Uterus (tissue), 4 donors: ENCODE data around the gene ACACB. TPM values are rescaled to one million over a fixed set of nuclear protein-coding genes. Genes with fewer than 3 reads are reported as not detected.

Experiments
- DNase-seq, 2 donors: peaks; one replicate each; pipeline ENCODE4 v3.0.0-alpha.2; 2019 to 2020
- H3K27ac ChIP-seq, 2 donors: fragments of 200-600 bp; sonication (generic); 1 replicate in 1 of 2; 2 replicates in 1 of 2; pipeline ENCODE4 v1.5.1; 2016 to 2018
- H3K27me3 ChIP-seq, 2 donors: fragments of 200-600 bp; sonication (generic); one replicate each; pipeline ENCODE4 v1.5.1; 2018 to 2019; ENCODE audit warnings: control low read depth in 1 of 2
- H3K36me3 ChIP-seq, 2 donors: fragments of 200-600 bp; sonication (generic); one replicate each; pipeline ENCODE4 v1.5.1; 2019; ENCODE audit warnings: control low read depth in 1 of 2
- H3K4me1 ChIP-seq, 2 donors: fragments of 200-600 bp; sonication (generic); one replicate each; pipeline ENCODE4 v1.5.1; 2018 to 2019; ENCODE audit warnings: control low read depth in 1 of 2
- H3K4me3 ChIP-seq, 2 donors: fragments of 200-600 bp; sonication (generic); 1 replicate in 1 of 2; 2 replicates in 1 of 2; pipeline ENCODE4 v1.5.1; 2018 to 2019; ENCODE audit warnings: mild to moderate bottlenecking in 1 of 2
- H3K9me3 ChIP-seq, 2 donors: fragments of 200-600 bp; sonication (generic); one replicate each; pipeline ENCODE4 v1.5.1; 2019; ENCODE audit warnings: control low read depth in 1 of 2
- POLR2A ChIP-seq, 2 donors: fragments of 450-650 bp; IDR thresholded peaks; one replicate each; pipeline ENCODE4 v1.6.1; 2016; ENCODE audit warnings: antibody characterized with exemption in 2 of 2, mild to moderate bottlenecking in 1 of 2, moderate library complexity in 1 of 2
- intact Hi-C: fragments of 100-400 bp; cut with DNase I; formaldehyde crosslinking; loops from one replicate; pipeline ENCODE4 v1.15.1; 2023; ENCODE audit warnings: low total_unique reads
- total RNA-seq, 4 donors: library from RNA; depleted of rRNA in 3 of 4; stranded (reverse); fragments of >200 nt in 3 of 4; gene quantifications; one replicate each; pipeline versions ENCODE4 v1.1.0 to v1.2.4, GENCODE V29; 2014 to 2023
- TF ChIP-seq, protein P1 (sequence below), 4 experiments: fragments of 200-600 bp in 2 of 4; fragments of 450-650 bp in 2 of 4; sonication (generic) in 2 of 4; IDR thresholded peaks; one replicate each; pipeline ENCODE4 v1.5.1; 2016 to 2019; ENCODE audit warnings: antibody characterized with exemption in 4 of 4, mild to moderate bottlenecking in 2 of 4, moderate library complexity in 1 of 4
- donor health status: DM: yes; HTN: yes; CAD: no.

ACACB gene
- total RNA-seq, 4 donors from 2014 or later: 22.0 to 137 (median 97.2) TPM

DNA sequence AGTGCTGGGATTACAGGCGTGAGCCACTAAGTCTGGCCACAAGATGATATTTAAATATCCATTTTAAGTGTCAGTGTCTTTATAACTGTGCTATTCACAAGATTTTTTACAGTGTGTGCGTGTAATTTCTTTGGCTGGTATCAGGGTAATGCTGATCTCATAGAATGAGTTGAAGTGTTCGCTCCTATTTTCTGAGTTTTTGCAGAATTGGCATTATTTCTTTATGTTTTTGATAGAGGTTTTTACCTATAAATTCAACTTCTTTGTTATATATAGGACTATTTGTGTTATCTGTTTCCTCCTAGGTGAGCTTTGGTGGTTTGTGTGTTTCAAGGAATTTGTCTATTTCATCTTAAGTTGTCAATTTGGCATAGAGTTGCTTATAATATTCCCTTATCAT lies 147.1 kb downstream of the ACACB start:
- peaks cover 0 to 10% of the 10 kb centered on the region in 2 donors for H3K4me1 ChIP-seq
- no peak overlapping the region for H3K27ac ChIP-seq
- no peaks in the 10 kb centered on the region for H3K36me3 ChIP-seq
- intact Hi-C loops: no loop called here
- H3K4me3 ChIP-seq: no peak overlapping the region
- peaks cover 0 to 6% of the 10 kb centered on the region in 2 donors for H3K9me3 ChIP-seq
- TF ChIP-seq POLR2A (IDR thresholded peaks at IDR 0.05): no peak
- TF ChIP-seq, protein P1, sequence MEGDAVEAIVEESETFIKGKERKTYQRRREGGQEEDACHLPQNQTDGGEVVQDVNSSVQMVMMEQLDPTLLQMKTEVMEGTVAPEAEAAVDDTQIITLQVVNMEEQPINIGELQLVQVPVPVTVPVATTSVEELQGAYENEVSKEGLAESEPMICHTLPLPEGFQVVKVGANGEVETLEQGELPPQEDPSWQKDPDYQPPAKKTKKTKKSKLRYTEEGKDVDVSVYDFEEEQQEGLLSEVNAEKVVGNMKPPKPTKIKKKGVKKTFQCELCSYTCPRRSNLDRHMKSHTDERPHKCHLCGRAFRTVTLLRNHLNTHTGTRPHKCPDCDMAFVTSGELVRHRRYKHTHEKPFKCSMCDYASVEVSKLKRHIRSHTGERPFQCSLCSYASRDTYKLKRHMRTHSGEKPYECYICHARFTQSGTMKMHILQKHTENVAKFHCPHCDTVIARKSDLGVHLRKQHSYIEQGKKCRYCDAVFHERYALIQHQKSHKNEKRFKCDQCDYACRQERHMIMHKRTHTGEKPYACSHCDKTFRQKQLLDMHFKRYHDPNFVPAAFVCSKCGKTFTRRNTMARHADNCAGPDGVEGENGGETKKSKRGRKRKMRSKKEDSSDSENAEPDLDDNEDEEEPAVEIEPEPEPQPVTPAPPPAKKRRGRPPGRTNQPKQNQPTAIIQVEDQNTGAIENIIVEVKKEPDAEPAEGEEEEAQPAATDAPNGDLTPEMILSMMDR (IDR thresholded peaks at IDR 0.05): no peak
- DNase-seq: no peak
- H3K27me3 ChIP-seq: no peaks in the 10 kb centered on the region

DNA sequence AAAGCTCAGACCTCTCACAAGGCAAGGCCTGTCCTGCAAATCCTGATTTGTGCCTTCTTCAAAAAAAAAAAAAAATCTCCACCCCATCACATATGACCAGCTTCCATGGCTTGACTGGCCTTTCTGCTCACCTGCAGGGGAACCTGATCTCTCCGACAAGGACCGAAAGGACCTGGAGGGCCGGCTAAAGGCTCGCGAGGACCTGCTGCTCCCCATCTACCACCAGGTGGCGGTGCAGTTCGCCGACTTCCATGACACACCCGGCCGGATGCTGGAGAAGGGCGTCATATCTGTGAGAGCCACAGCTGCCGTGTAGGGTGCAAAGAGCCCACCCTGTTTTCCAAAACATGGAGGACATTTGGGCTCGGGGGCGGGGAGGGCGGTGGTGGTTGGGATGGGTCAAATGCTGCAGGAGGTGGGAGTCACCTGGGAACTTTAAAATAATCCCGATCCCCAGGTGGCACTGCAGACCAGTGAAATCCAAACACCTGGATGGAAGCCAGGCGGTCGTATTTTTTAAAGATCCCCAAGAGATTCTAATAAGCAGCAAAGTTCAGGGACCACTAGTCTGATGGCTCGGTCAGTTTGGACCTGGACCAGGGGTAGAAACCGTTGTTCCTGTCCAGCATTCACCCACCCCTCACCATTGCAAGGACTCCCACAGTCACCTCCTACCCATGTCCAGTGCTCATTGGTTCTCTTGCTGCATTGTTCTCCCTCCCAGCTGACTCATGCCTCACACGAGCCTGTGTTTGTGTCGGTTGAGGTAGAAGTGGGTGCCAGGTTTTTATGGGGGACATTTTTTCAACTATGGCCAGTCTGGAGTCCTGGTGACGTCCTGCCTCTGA lies 147.9 kb downstream of the ACACB start:
- peak; percentile 68 to 76 for DNase-seq

DNA sequence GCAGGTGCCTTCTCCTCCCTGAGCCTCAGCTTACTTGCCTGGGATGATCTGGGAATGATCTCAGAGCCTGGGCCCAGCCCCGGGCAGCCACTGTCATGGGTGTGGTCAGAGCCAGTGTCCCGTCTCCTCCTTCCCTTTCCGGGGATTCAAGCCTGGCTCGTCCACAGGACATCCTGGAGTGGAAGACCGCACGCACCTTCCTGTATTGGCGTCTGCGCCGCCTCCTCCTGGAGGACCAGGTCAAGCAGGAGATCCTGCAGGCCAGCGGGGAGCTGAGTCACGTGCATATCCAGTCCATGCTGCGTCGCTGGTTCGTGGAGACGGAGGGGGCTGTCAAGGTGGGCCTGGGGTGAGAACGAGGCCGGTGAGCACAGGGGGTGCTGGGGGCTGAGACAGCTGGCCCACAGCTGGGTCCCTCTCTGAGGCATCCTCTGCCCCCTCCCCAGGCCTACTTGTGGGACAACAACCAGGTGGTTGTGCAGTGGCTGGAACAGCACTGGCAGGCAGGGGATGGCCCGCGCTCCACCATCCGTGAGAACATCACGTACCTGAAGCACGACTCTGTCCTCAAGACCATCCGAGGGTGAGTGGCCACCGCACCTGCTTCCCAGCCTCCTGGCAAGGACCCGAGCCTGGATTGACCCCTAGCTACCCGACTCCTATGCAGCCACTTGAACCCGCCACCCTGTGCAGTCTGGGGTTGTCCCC lies 148.7 kb downstream of the ACACB start:
- H3K9me3 ChIP-seq: peaks cover 0 to 6% of the 10 kb centered on the region in 2 donors
- TF ChIP-seq, protein P1 (IDR thresholded peaks at IDR 0.05): no peak
- TF ChIP-seq POLR2A (IDR thresholded peaks at IDR 0.05): no peak
- no peaks in the 10 kb centered on the region for H3K27me3 ChIP-seq
- intact Hi-C loops: loop anchor here (5.0 kb wide), 1 partner anchor 117 kb away; no protein-coding TSS in a partner anchor
- peak overlapping the region; percentile 76 to 85 for H3K27ac ChIP-seq
- no peak overlapping the region for H3K4me3 ChIP-seq
- DNase-seq: no peak
- peaks cover 0 to 10% of the 10 kb centered on the region in 2 donors for H3K4me1 ChIP-seq
- H3K36me3 ChIP-seq: no peaks in the 10 kb centered on the region

More for the DNA sequence above, 147.9 kb downstream of the ACACB start:
- intact Hi-C loops: no loop called here
- Histone ChIP-seq H3K36me3 (no peaks in the 10 kb centered on the region), H3K27ac (peak overlapping the region; percentile 76 to 85), H3K4me3 (no peak overlapping the region), H3K9me3 (peaks cover 0 to 6% of the 10 kb centered on the region in 2 donors), H3K4me1 (peaks cover 0 to 10% of the 10 kb centered on the region in 2 donors), H3K27me3 (no peaks in the 10 kb centered on the region)
- TF ChIP-seq, protein P1 (IDR thresholded peaks at IDR 0.05): peak; percentile 70 to 83 (median 74)
- TF ChIP-seq POLR2A (IDR thresholded peaks at IDR 0.05): no peak

DNA sequence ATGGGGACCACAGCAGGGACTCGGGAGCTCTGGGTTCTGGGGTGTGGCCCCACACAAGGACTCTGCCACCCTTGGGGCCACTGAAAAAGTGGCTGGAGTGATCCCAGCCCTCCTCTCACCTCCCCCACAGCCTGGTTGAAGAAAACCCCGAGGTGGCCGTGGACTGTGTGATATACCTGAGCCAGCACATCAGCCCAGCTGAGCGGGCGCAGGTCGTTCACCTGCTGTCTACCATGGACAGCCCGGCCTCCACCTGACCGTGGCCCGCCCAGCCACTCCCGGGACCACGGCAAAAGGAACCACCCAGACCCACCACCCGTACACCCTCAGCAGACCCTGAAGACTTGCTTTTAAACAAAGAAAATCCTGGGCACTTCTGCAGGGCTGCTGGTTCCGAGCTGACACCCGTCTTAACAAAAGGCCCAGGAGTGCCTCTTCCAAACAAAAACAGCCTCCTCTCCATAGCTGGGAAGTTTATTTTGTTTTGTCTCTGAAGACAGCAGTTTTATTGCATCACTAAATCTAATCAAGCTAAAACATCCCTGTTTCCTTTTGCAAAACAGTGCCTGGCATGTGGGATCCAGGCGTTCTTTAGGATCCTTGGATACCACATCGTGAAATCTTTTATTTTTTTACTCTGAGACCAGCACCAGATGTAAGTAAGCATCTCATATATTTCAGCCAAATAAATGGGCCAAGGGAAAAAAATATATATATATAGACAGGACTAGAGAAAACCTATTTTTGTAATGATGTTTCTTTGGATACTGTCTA lies 149.9 kb downstream of the ACACB start:
- Histone ChIP-seq H3K4me3 (no peak overlapping the region), H3K27me3 (no peaks in the 10 kb centered on the region), H3K27ac (peak overlapping the region; percentile 76 to 85), H3K4me1 (peaks cover 0 to 10% of the 10 kb centered on the region in 2 donors), H3K9me3 (peaks cover 0 to 6% of the 10 kb centered on the region in 2 donors), H3K36me3 (no peaks in the 10 kb centered on the region)
- no peak for TF ChIP-seq POLR2A (IDR thresholded peaks at IDR 0.05)
- TF ChIP-seq, protein P1 (IDR thresholded peaks at IDR 0.05): no peak
- DNase-seq: no peak
- intact Hi-C loops: loop anchor here (5.0 kb wide), 1 partner anchor 116 kb away; no protein-coding TSS in a partner anchor
